ENCODE data around the gene EFNA5. TPM values are rescaled to one million over a fixed set of nuclear protein-coding genes. Genes with fewer than 3 reads are reported as not detected.

Gene EFNA5
- total RNA-seq, 2 experiments from 2014 or later = not detected

DNA sequence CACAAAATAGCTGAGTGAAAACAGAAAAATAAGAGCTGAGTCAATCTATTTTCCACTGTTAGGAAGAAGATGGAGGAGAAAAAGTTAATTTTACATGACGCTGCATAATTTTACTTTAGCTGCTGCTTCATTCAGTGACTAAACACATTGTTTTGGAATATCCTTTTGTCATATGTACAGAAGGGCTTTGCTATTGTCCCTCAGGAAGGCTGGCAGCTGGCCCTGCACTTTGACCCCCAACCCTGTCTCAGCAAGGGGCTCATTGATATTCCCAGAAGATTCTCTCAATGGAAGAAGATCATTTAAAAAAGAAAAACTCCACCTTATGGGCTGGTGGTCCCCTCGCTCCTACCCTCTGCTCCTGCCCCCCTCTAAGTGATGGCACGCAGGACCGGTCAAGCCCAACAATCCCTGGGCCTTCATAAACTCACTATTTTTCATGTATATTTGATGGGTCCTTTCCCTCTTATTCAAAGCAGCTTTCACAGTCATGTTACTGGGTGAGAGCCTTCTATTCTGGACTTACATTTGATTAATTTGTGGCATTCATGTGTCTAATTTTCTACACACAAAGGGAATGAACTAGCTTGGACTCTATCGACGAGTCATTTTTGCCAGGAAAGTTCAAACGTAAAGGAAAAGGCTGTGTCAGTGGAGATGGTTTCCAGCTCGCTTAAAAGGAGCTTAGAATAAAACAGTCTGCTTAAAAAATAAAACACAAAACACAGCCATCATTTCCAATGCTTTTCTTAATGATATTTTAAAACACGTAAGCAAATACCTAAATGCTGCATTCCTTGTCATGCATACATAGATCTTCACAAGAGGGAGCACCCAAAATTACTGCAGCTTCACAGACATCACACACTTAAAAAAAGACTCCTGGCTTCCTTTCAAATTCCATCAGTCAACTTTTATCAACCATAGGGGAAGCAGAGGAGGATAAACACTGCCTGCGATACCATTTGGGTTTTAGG is 104.7 kb downstream of the EFNA5 start:
- Mint-ChIP-seq H3K4me1 (peaks cover 5% of the 10 kb centered on the region), H3K27me3 (peaks cover 4% of the 10 kb centered on the region), H3K9me3 (no peaks in the 10 kb centered on the region), H3K4me3 (no peak overlapping the region), H3K27ac (no peak overlapping the region), H3K36me3 (ENCODE audit: low read depth) (no peaks in the 10 kb centered on the region)
- ChIA-PET POLR2A (no interaction called here), CTCF (no interaction called here)
- no peak for DNase-seq

DNA sequence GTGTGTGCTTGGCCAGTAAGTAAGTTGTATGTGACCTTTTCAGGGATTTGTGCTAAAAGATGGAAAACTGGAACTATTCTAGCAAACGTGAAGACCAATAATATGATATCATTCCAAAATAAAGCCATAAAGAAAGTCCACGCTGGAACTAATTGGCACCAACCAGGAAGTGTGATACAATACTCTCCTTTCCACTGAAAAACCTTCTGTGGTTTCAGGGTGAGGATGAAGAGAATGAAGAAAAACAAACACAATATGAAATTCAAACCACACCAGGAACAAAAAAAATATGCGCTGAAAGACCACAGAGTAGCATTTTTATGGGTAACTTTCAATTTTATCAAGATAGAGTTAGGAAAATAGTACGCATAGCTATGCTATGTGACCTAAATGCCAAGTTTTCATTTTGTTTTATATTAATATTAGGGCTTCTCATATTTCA is 105.8 kb downstream of the EFNA5 start:
- no peaks in the 10 kb centered on the region for H3K9me3 Mint-ChIP-seq
- no peak overlapping the region for H3K4me3 Mint-ChIP-seq
- no peak overlapping the region for H3K27ac Mint-ChIP-seq
- H3K4me1 Mint-ChIP-seq = no peaks in the 10 kb centered on the region
- CTCF ChIA-PET = interaction anchor here (0.7 kb wide), 2 partner anchors 63 to 1580 kb away, joined by 4 to 6 read pairs; no protein-coding TSS in a partner anchor
- DNase-seq = no peak
- no peaks in the 10 kb centered on the region for H3K36me3 Mint-ChIP-seq (ENCODE audit: low read depth)
- POLR2A ChIA-PET = no interaction called here
- peaks cover 4% of the 10 kb centered on the region for H3K27me3 Mint-ChIP-seq

DNA sequence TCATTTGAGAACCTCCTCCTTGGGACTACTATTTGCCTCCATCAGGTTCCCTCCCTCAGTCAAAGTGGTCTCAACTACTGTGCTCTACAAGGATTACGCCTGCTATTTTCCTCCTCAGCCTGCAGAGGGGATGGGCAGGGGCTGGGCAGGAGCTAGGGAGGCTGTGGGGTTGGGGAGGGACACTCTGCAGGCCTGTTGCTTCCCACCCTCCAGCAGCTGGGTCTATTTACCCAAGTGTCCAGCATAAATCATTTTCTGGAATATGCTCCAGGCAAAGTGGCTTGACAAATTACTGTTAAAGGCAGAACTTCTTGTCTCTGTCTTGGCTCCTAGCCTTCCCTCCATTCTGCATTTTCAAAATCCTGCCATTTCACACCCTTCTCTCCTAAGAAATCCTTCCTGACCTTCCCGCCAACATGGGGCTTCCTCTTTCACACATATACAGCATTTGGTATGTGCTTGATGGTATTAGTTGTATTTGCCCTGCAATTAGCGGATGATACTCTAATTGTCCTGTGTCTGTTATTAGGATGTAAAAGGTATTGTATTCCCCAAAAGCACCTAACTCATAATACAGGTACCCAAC is 106.7 kb downstream of the EFNA5 start:
- Mint-ChIP-seq H3K9me3 (no peaks in the 10 kb centered on the region), H3K27ac (no peak overlapping the region), H3K27me3 (peaks cover 7% of the 10 kb centered on the region), H3K4me3 (no peak overlapping the region), H3K4me1 (no peaks in the 10 kb centered on the region), H3K36me3 (ENCODE audit: low read depth) (no peaks in the 10 kb centered on the region)
- DNase-seq = no peak
- POLR2A ChIA-PET = no interaction called here
- CTCF ChIA-PET = interaction anchor here (0.7 to 2.9 kb wide), 2 partner anchors 8 to 62 kb away, joined by 4 to 27 read pairs; no protein-coding TSS in a partner anchor

DNA sequence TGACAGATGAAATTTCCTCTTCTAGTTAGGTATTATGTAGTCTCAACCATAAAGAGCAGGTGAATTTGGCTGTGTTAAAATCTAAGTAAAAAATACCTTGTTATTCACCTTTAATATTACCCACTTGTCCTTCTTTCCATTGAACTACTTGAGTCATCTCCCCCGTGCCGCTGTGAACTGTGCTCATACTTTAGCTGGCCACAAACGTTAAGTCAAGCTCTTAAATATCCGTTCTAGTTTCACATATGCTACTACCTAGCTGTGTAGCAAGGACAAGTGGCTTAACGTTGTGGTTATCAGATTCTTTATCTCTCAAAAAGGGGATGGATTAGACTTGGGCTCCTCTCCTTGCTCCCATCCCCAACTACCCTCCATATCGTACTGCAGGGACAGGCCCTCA is 110.4 kb downstream of the EFNA5 start:
- ChIA-PET POLR2A (no interaction called here), CTCF (interaction anchor here (1.0 kb wide), 1 partner anchor 11 kb away, joined by 3 read pairs; no protein-coding TSS in a partner anchor)
- Mint-ChIP-seq H3K4me3 (no peak overlapping the region), H3K36me3 (ENCODE audit: low read depth) (no peaks in the 10 kb centered on the region), H3K27ac (no peak overlapping the region), H3K27me3 (peaks cover 4% of the 10 kb centered on the region), H3K9me3 (no peaks in the 10 kb centered on the region), H3K4me1 (no peaks in the 10 kb centered on the region)
- no peak for DNase-seq

DNA sequence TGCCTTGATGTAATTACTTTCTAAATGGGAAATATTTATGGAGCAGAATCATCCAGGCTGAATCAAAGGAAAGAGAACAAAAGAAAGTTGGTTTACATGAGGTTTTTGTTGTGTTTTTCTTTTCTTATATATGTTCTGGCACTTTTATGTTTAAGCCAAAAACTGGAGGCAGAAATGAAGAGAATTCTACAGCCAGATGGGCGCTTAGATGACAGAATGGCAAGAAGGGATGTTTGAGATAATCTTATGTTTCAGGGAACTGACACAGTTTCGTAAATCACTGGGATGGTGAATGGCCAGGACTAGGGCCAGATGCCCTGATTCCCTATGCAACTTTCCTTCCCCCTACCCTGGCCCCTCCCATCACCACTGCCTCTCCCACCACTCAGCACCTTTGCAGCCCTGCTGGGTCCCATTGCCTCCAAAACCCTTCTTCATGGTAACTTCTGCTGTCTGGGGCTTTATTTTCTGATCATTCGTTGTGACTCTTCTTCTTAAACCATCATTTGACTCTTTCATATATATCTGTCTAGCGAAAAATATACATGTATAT is 111.8 kb downstream of the EFNA5 start:
- CTCF ChIA-PET = no interaction called here
- POLR2A ChIA-PET = no interaction called here
- H3K4me3 Mint-ChIP-seq = no peak overlapping the region
- no peak overlapping the region for H3K27ac Mint-ChIP-seq
- H3K36me3 Mint-ChIP-seq (ENCODE audit: low read depth) = no peaks in the 10 kb centered on the region
- DNase-seq = no peak
- no peaks in the 10 kb centered on the region for H3K9me3 Mint-ChIP-seq
- H3K27me3 Mint-ChIP-seq = peaks cover 4% of the 10 kb centered on the region
- H3K4me1 Mint-ChIP-seq = no peaks in the 10 kb centered on the region

DNA sequence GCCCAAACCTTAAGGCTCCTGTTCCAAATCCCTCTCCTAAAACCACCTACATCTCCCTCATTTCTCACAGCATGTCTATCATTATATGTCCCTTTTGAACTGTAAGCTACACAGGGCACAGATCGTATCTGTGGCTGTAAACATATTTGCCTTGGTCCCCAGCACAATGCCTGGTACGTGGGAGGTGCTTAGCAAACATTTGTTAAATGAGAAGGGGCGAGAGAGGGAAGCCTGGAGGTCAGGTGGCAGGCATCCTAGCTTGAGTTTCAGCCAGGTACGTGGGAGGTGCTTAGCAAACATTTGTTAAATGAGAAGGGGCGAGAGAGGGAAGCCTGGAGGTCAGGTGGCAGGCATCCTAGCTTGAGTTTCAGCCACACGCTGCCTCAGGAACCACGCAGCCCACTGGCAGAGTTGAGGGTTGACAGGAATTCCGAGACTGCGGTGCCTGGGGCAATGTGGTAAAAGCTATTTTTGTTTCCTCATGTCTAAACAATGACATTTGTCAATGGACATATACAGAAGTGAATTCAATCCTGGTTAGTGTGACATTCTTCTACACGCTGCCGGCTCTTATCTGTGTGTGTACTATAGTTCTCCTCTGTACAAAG is 113.6 kb downstream of the EFNA5 start:
- POLR2A ChIA-PET = no interaction called here
- Mint-ChIP-seq H3K27ac (no peak overlapping the region), H3K9me3 (no peaks in the 10 kb centered on the region), H3K36me3 (ENCODE audit: low read depth) (no peaks in the 10 kb centered on the region), H3K4me1 (no peaks in the 10 kb centered on the region), H3K4me3 (no peak overlapping the region), H3K27me3 (peaks cover 2% of the 10 kb centered on the region)
- no peak for DNase-seq
- CTCF ChIA-PET = interaction anchor here (1.1 kb wide), 1 partner anchor 15 kb away, joined by 3 read pairs; no protein-coding TSS in a partner anchor

DNA sequence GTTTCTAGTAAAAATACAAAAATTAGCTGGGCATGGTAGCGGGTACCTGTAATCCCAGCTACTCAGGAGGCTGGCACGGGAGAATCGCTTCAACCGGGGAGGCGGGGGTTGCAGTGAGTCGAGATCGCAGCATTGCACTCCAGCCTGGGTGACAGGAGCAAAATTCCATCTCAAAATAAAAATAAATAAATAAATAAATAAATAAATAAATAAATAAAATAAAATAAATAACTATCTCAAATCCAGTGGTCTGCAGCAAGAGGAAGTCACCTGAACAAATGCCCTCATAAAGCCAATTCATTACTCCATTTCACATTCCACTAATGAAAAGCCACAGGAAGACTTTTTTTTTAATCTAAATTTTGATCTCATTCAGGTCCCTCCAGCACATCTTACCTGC is 114.2 kb downstream of the EFNA5 start:
- DNase-seq = no peak
- H3K27me3 Mint-ChIP-seq = peaks cover 2% of the 10 kb centered on the region
- CTCF ChIA-PET = interaction anchor here (2.4 kb wide), 1 partner anchor 15 kb away, joined by 10 read pairs; no protein-coding TSS in a partner anchor
- no peaks in the 10 kb centered on the region for H3K9me3 Mint-ChIP-seq
- POLR2A ChIA-PET = no interaction called here
- no peaks in the 10 kb centered on the region for H3K4me1 Mint-ChIP-seq
- H3K27ac Mint-ChIP-seq = no peak overlapping the region
- no peaks in the 10 kb centered on the region for H3K36me3 Mint-ChIP-seq (ENCODE audit: low read depth)
- no peak overlapping the region for H3K4me3 Mint-ChIP-seq

DNA sequence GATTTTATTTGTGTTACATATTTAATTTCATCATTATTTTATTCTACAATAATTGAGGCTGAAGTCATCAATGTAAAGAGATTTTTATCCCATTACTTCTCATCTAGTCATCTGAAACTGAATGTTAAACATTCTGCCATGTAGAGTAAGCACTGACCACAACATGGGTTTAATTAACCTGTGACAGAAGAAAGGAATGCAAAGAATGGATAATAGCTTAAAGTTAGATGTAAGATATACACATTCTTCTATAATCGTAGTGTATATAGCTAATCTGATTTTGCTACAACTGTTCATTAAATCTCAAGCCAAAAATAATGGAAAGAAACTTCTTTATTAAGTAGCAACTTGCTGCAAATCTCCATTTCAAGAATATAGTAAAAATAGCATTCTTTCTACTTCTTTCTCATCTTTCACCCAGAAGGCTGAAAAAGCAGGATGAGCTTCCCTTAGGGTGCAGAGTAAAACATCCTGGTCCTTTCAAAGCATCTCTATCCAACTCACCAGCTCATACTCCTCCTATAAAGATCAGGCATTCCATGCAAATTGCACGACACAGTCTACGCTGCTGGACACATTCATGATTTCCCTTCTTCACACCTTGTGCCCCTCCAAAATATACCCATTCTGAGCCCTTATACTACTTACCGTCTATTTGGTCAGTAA is 115.2 kb downstream of the EFNA5 start:
- H3K9me3 Mint-ChIP-seq = no peaks in the 10 kb centered on the region
- H3K27me3 Mint-ChIP-seq = peaks cover 2% of the 10 kb centered on the region
- CTCF ChIA-PET = interaction anchor here (2.4 kb wide), 1 partner anchor 16 kb away, joined by 10 read pairs; no protein-coding TSS in a partner anchor
- H3K27ac Mint-ChIP-seq = no peak overlapping the region
- POLR2A ChIA-PET = interaction anchor here (0.6 kb wide), 1 partner anchor 1988 kb away, joined by 3 read pairs; no protein-coding TSS in a partner anchor
- no peak for DNase-seq
- no peaks in the 10 kb centered on the region for H3K4me1 Mint-ChIP-seq
- no peak overlapping the region for H3K4me3 Mint-ChIP-seq
- H3K36me3 Mint-ChIP-seq (ENCODE audit: low read depth) = no peaks in the 10 kb centered on the region

DNA sequence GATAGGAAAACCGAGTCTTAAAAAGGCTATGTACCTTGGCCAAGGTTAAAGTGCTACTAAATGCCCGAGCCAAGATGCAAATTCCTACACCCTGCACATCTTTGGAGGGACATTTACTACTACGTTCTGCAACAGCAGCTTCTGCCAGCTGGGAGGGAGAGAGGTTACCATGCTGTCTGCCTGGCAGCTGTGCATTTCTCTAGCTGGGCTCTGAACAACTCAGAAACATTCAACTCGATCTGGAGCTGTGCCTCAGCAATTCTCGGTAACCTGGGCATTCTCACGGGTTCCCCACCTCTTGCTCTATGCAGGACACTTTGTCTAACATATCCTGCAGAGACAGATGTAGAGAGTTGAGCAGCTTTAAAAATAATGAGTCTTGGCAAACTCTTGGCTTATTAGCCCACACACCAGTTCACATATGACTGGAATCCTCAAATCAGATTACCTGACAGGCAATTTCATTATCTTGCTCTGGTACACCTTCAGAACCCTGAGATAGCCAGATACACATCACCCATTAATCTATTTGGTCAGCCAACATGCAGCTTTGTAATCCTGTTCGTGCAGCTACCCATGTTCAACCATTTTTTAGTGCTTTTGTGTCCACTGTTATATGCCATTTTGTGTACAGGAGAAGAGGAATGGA is 115.8 kb downstream of the EFNA5 start:
- POLR2A ChIA-PET = interaction anchor here (0.6 kb wide), 1 partner anchor 1987 kb away, joined by 3 read pairs; no protein-coding TSS in a partner anchor

DNA sequence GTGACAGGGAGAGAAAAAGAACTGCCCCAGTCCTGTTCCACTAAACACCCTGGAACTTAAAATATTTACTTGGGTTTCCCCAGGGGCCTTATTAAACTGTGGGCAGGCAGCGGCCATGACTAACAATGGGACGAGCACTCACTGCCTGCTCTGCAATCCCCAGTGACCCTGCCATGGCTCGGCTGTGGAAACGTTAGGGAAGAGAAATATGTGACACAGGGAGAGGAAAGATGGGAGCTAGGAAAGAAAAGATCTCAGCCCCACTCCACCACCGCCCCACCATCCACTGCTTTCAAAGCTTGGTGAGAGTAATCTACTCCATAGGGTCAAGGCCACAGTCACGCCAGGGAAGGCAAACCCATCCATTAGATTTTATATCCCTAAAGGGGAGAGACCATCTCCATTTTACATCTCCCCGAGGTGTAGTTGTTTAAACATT is 117.6 kb downstream of the EFNA5 start:
- H3K4me1 Mint-ChIP-seq = no peaks in the 10 kb centered on the region
- no peak for DNase-seq
- H3K27me3 Mint-ChIP-seq = no peaks in the 10 kb centered on the region
- H3K4me3 Mint-ChIP-seq = no peak overlapping the region
- H3K9me3 Mint-ChIP-seq = no peaks in the 10 kb centered on the region
- ChIA-PET POLR2A (no interaction called here), CTCF (interaction anchor here (1.0 kb wide), 1 partner anchor 19 kb away, joined by 3 read pairs; no protein-coding TSS in a partner anchor)
- H3K27ac Mint-ChIP-seq = no peak overlapping the region
- H3K36me3 Mint-ChIP-seq (ENCODE audit: low read depth) = no peaks in the 10 kb centered on the region

More for the DNA sequence above, 115.8 kb downstream of the EFNA5 start:
- CTCF ChIA-PET = interaction anchor here (0.6 to 2.4 kb wide), 2 partner anchors 17 to 131 kb away, joined by 3 to 10 read pairs; no protein-coding TSS in a partner anchor
- no peak for DNase-seq
- Mint-ChIP-seq H3K27me3 (peaks cover 2% of the 10 kb centered on the region), H3K27ac (no peak overlapping the region), H3K4me3 (no peak overlapping the region), H3K9me3 (no peaks in the 10 kb centered on the region), H3K36me3 (ENCODE audit: low read depth) (no peaks in the 10 kb centered on the region), H3K4me1 (no peaks in the 10 kb centered on the region)

DNA sequence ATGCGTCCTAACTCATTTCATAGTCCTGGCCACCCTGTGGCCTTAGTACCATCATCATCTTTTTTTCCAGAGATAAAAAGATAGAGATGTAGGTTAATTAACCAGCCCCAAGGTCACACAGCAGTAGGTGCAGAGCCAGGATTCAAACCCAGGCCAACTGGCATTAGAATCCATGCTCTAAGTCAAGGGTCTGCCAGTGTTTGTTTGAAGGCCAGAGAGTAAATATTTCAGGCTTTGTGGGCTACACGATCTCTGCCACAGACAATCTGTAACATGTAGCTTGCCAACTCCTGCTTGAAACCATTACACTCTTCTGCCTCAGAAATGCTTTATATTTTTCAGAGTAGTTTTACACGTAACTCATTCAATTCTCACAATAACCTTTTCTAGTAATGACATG is 119.6 kb downstream of the EFNA5 start:
- CTCF ChIA-PET = no interaction called here
- POLR2A ChIA-PET = no interaction called here
- H3K4me1 Mint-ChIP-seq = no peaks in the 10 kb centered on the region
- H3K27ac Mint-ChIP-seq = no peak overlapping the region
- H3K36me3 Mint-ChIP-seq (ENCODE audit: low read depth) = no peaks in the 10 kb centered on the region
- DNase-seq = no peak
- no peak overlapping the region for H3K4me3 Mint-ChIP-seq
- peaks cover 1% of the 10 kb centered on the region for H3K27me3 Mint-ChIP-seq
- H3K9me3 Mint-ChIP-seq = no peaks in the 10 kb centered on the region

DNA sequence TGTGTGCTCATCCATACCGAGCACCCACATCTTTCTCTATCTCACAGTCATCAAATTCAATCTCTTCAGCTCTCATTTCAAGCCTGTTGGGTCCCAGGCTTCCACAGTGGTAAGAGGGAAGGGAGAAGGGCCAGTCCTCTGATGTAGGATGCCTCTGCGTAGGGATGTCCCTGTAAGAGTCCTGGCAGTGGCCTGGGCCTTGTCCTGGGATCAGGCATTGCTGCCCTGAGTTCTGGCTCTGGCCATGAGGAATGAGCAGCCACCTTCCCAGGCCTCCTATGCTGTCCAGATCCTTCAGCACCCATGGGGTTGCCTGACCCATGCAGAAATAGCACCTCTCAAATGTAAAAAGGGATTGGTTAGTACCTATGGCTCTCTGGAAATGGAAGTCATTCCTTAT is 121.2 kb downstream of the EFNA5 start:
- CTCF ChIA-PET = no interaction called here
- H3K9me3 Mint-ChIP-seq = no peaks in the 10 kb centered on the region
- no peak for DNase-seq
- POLR2A ChIA-PET = no interaction called here
- peaks cover 2% of the 10 kb centered on the region for H3K27me3 Mint-ChIP-seq
- no peaks in the 10 kb centered on the region for H3K4me1 Mint-ChIP-seq
- H3K27ac Mint-ChIP-seq = no peak overlapping the region
- H3K4me3 Mint-ChIP-seq = no peak overlapping the region
- no peaks in the 10 kb centered on the region for H3K36me3 Mint-ChIP-seq (ENCODE audit: low read depth)
